ENCODE data around the gene SRGAP3. TPM values are rescaled to one million over a fixed set of nuclear protein-coding genes. Genes with fewer than 3 reads are reported as not detected.

SRGAP3 gene
- polyA plus RNA-seq, 3 donors: 0.90 to 1.7 (median 1.4) TPM

DNA sequence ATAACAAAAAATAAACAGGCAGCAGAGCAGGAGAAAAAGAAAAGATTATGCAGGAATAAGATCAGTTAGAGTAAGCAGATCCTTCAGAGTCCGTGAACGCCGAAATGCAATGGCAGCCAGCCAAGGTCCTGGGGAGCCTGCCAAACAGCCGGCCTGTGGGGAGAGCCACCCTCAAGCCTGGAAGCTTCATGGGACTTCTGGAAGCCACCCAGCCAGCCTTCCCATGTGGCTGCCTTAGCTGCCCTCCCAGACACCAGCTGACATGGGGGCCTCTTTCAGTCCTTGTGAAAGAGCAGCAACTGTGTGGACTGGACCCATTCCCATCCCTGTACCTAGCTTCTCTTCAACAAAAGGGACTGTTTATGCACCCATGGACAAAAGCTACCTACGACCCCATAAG is 221.3 kb downstream of the SRGAP3 start:
- WGBS, 3 donors: 12 to 35% (median 32%) methylated on average over 5 of the region's 5 CpGs
- H3K27ac ChIP-seq (ENCODE audit: low read depth, low read length): no peak overlapping the region

DNA sequence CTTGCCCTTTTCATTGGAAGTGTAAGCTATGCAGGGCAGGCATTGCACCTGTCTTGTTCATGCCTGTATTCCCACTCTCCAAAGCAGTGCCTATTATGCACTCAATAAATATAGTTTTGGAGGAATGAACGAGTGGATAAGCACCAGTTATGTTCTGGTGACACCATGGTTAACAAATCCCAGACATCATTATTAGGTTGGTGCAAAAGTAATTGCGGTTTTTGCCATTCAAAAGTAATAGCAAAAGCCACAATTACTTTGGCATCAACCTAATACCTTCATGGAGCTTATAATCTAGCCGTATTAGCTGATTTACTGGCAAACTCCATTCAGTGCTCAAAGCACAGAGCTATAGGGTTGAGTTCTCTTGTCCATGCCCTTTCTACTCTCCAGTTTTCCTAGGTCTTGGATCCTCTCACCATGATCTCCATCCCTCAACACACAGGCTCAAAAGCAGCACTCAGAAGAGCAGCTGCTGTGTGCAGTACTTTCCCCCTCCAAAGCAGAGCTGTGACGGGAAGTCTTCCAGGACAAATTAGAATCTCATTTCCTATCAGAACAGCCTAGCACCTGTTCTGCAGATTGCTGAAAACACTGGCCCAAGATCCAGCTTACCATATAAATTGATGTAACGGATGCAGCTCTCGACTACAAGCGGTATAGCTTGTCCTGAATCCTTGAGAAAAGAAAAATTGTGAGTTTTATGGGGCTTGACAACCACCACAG is 223.0 kb downstream of the SRGAP3 start:
- 81 to 85% (median 82%) methylated on average over 7 of the region's 7 CpGs for WGBS, 3 donors
- H3K27ac ChIP-seq (ENCODE audit: low read depth, low read length): no peak overlapping the region

DNA sequence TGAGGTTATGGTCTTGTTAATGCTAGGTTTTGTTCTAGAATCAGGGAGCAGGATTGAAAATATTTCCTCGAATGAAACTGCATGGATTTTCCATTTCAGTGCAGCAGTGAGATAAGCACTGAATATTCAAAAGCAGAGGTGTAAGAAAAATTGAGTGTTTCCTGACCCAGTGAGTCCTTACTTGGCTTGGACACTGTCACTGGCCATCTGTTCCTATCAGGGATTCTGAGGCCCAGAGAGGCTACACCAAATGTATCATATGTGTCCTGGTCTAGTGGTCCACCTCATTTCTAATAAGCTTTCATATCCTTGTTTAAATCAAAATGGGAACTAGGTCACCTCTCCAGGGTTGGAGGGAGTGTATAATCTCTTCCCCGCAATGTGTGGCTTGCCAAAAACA is 225.1 kb downstream of the SRGAP3 start:
- WGBS, 3 donors: 85 to 89% (median 85%) methylated on average over 2 of the region's 2 CpGs
- H3K27ac ChIP-seq (ENCODE audit: low read depth, low read length): no peak overlapping the region

DNA sequence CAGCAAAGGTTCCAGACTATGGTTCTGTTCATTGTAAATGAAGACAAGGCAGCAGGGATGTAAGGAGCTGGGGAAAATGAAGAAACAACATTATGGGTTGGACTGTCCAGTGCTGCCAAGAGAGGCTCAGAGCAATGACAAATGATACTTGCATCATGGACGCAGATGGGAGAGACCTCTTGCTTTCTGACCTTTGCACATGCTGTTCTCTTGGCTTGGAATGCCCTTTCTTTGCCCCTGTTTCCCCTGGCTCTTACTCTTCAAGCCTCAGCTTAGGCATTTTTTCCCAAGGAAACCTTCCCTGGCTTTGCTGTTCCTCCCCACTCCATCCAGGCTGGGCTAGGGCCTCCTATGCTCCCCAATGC is 226.2 kb downstream of the SRGAP3 start:
- H3K27ac ChIP-seq (ENCODE audit: low read depth, low read length): no peak overlapping the region
- 53 to 91% (median 69%) methylated on average over 1 of the region's 1 CpG for WGBS, 3 donors

DNA sequence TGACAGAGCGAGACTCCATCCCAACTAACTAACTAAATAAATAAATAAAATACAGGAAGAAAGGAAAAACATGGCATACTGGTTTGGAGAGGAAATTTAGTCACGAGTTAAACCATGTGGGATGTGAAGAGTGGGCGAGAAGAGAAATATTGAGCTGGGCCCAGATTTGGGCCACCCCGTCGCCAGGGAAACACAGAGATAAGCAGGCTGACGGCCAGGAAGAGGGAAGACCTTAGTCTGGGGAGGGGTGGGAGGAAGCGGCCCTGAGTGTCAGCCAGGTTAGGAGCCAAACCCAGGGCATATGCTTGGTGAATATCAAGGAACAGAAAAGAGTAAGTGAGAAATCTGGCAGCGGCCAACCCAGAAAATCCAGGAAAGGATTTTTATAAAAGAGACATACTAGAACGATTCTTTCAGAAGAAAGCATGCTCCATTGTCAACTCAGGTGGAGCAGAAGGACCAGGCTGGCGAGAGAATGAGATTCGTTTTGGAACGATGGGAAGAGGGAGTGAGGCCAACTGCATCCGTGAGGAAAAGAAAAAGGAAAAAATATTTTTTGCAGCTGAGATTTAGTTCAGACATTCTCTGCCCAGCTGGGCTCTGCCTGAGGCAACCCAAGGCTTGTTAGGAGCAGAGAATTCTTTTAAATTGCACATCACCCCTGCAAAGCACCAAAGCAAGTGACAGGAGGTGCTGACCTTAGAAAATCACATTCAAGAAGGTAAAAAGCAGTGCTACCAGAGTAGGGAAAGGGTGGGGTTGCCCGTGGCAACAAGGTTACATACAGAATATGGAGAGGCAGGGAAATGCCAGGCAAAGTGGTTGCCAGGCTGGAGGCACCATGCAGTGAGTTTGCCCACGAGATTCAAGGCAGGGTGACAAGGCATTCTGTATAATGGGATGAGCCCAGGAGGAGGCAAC is 226.9 kb downstream of the SRGAP3 start:
- 70 to 88% (median 79%) methylated on average over 15 of the region's 15 CpGs for WGBS, 3 donors
- H3K27ac ChIP-seq (ENCODE audit: low read depth, low read length): no peak overlapping the region

DNA sequence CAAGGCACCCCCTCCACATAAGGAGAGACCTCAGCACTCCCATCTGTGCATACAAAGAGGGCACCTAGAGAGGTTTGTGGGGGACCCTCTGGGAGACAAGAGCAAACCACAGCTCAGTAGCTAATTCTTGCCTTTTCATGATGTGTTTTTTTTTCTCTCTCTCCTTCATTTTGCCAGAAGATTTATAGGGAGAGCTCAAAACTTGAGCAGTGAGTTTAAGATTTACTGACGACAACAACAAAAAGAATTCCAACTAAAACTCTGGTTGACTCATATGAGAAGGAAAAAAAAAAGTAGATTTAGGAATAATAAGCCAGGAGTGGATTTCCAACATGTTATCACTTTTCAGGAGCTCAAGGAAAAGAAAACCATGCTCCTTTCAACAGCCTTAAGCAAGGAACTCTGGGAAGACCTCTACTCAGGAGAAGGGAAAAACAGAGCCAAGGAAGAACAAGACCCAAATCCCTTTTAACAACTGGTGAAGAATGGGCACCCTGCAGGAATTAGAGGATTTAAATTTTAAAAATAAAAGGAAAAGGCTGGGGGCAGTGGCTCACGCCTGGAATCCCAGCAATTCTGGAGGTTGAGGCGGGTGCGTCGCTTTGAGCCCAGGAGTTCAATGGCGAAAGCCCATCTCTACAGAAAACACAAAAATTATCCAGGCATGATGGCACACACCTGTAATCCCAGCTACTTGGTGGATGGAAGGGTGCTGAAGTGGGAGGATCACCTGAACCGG is 228.0 kb downstream of the SRGAP3 start:
- no peak overlapping the region for H3K27ac ChIP-seq (ENCODE audit: low read depth, low read length)
- WGBS, 3 donors: 94 to 95% (median 94%) methylated on average over 7 of the region's 7 CpGs

DNA sequence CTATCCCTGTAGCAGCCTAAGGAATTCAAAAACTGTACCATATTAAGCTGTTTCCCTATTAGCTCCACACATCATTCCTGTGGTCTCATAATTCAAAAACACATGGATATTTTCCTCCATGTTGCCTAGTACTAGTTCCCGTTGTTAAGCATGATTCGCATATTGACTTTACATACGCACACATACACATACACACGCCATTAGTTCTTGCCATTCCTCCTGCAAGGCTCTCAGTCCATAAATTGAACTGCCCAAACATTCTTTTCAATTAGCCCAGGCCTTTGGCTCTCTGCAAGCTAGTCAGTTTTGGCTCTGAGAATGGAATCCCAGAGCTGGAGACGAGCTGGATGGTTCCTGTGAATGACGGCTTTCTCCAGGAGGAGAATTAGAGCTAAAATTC is 229.0 kb downstream of the SRGAP3 start:
- H3K27ac ChIP-seq (ENCODE audit: low read depth, low read length): no peak overlapping the region
- 82 to 95% (median 85%) methylated on average over 6 of the region's 6 CpGs for WGBS, 3 donors

DNA sequence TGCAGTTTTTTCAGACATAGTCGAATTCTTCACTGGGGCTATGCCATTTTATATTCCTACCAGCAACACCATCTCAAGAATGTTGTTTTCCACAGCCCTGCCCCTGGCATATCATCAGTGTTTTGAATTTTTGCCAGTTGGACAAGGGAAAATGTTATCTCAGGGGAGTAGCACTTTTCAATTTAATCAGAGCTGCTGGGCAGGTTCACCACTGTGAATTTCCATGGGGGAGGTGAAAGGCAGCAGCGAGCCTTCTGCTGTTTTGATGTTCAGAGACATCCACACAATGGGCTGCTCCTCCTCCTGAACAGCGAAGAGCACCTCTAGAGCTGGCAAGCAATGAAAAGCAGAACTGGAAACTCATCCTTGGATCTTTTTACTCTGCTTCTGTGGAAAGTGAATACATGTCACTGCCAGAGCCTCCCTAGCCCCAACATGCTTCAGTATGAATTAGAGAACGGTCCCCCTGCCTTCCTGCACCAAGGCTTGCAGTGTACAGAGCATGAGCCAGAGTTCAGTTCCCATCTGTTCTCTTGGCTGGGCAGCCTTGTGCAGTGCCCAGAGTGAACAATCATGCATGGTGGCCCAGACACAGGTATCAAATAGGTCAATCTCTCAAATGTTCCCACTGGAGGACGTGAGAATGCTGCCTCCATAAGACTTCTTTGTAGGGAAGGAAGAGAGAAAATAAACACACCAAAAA is 230.0 kb downstream of the SRGAP3 start:
- WGBS, 3 donors: 43 to 77% (median 73%) methylated on average over 5 of the region's 5 CpGs
- no peak overlapping the region for H3K27ac ChIP-seq (ENCODE audit: low read depth, low read length)

DNA sequence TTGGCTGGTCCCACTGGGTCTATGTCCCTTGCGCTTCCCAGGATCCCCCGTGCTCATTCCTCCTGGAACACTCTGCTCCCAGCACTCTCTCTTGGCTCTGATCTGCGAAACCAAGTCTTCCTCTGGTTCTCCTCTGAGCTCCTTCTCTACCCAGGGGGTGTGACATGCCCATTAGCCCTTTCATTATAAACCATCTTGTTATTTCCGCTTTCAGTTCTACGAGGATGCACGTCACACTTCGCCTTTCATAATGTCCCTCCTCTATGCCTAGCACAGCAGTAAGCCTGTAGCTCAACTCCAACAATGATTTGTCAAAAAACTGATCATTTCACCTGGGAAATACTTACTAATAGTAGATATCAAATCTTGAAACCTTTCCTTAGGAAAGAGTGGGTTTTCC is 234.2 kb downstream of the SRGAP3 start:
- no peak overlapping the region for H3K27ac ChIP-seq (ENCODE audit: low read depth, low read length)
- WGBS, 3 donors: 76 to 89% (median 85%) methylated on average over 7 of the region's 7 CpGs

DNA sequence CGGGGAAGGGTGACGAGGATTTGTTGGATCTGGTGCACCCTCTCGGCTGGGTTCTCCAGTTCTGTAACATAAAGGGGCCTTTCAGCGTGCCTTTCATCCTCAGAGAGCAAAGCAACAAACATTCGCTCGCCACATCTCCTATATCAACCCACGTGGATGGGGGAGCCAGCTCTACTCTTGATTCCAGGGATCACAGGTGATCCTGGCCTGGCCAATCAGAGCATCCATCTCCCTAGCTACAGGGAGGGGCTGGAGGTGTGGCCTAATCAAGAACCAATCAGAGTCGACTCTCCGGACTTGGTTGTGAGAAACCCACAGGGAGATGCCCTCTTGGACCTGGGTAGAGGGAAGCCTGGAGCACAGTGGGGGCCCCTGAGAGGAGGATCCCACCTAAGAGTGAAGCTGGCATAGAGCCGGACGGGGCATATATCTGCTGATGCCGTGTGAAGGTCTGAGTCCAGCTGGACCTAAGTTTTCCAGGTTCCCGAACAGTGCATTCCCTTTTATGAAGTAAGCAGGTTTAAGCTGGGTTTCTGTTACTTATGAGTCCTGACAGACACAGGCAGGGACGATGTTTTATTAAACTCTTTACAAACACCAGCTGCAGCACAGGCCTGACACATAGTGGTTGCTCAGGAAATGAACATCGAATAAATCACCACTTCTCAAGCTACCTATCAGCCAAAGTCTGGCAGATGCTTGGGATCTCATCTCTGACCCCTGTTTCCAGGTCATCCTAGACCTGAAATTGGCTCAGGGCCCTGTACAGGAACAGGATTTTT is 235.5 kb downstream of the SRGAP3 start:
- 88 to 92% (median 90%) methylated on average over 15 of the region's 15 CpGs for WGBS, 3 donors
- H3K27ac ChIP-seq (ENCODE audit: low read depth, low read length): no peak overlapping the region

DNA sequence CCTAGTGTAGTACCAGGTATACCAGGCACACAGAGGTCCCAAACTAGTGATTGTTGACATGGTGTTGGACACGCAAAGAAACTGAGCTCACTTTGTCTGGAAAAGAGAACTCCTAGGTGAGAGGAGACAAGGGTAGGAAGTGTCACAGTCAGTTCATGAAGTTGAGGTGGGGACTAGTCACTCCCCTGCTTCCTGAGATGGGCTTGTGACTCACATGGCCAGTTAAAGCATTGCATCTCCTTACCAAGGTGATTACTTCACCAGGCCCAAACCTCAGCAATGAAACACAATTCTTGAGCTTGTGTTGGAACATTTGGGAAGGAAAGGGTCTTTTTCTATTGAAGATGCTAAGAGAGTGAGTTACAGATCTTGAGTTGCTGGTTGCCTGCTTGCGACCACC is 236.9 kb downstream of the SRGAP3 start:
- H3K27ac ChIP-seq (ENCODE audit: low read depth, low read length): no peak overlapping the region
- whole genome bisulfite sequencing, 3 donors: 94 to 100% (median 94%) methylated on average over 2 of the region's 2 CpGs

DNA sequence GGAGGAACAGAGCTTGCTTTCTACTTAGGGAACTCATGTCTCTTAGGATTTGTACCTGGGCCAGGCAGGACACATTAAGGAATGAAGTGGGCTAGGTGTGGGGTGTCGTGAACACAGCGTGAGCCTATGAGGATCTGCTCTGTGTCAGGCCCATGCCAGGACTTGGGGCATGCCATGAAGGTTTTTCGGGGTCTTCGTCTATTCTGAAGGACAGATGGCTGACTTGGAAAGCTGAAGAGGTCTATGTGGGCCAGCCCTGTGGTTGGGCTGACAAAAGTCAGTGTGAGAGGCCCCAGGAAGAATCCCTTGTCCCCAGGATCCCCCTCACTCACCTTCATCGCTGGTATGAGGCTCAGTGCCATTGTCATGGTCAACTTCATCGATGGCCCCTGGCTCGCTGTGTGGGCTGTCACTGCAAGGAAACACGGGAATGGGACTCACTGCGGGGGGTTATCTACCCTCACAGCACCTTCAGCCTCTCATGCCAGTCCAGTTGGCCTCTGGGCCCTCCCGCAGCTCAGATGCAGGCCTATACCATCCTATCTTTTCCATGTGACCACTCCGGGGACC is 239.4 kb downstream of the SRGAP3 start:
- H3K27ac ChIP-seq (ENCODE audit: low read depth, low read length): no peak overlapping the region
- WGBS, 3 donors: 93 to 95% (median 95%) methylated on average over 11 of the region's 11 CpGs

DNA sequence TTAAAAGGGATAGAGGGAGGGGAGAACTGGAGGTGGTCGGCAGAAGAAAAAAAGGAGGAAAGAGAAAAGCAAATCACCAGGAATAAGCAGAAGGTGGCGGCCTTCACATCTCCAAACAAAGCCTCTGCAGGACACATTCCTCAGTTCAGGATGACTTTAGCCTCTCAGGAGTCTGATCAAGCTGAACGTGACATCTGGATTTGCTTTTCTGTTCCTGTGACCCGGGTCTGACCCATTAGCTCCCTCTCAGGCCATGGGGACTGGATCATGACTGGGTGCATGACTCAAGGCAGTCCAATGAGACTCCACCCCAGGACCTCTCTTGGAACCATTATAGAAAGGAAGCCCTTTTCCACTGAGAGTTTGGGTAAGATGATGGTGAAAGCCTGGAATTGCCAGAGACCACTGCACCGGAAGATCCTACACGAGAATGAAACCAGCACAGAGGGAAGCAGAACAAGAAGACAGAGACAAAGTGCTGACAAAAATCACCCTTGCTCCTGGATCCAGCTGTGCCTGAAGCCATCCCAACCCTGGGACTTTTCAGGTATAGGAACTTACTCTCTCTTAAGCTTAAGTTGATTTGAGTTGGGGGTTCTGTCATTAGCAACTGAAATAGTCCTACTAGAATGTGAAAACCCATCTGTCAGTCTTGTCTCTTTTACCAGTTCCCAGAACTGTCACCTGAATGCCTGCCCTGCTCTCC is 240.7 kb downstream of the SRGAP3 start:
- WGBS, 3 donors: 59 to 71% (median 70%) methylated on average over 6 of the region's 6 CpGs

DNA sequence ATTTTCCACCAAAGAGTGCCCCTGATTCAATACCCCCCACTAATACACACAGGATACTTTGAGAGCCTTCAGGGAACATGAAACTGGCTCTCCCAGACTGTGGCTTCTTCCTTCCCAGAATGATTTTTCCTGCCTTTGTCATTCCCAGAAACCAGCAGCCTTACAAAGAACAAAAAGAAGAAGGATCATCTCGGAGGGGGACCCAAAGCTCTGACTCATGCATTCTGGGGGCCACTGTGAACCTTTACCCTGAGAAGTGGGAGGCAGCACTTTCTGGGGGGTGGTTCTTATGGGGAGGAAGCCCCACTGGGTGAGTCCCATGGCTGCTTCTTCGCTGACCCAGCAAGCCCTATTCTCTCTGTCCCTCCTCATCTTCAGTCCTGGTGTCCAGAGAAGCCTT is 241.5 kb downstream of the SRGAP3 start:
- 73 to 84% (median 83%) methylated on average over 2 of the region's 2 CpGs for WGBS, 3 donors
- no peak overlapping the region for H3K27ac ChIP-seq (ENCODE audit: low read depth, low read length)

More for the DNA sequence above, 240.7 kb downstream of the SRGAP3 start:
- no peak overlapping the region for H3K27ac ChIP-seq (ENCODE audit: low read depth, low read length)

DNA sequence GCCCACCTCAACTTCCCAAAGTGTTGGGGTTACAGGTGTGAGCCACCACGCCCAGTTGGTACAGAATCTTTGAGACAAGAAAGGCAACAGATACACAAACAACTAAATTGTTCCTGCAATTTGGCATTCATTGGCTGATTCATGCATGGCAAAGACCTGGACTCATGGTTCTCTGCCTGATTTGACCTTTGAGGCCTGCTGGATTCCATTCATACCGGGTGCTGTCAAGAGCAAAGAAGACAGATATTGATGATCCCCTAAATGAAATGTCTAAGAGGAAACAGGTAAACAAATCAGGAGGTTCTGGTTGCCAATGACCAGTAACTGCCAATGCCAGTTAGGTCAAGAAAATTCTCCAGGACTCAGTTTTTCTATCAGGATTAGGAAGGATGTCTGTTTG is 242.2 kb downstream of the SRGAP3 start:
- H3K27ac ChIP-seq (ENCODE audit: low read depth, low read length): no peak overlapping the region

DNA sequence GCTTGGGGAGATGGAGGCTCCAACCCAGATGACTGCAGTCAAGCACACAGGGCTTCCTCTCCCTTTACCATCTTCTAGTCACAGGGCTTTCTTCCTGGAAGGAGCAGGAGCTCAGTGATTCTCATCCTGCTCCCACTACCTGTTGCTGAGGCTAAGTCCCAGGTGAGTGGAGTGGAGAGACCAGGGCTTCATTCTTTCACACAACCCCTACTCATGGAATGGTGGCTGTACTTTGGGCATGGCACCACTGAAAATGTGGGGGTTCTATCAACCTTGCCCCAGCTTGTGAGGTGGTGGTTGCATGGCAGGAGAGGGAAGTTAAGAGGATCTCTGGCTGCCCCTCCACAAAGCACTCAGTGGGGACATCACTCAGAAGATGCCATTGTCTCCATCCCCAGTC is 249.4 kb downstream of the SRGAP3 start:
- no peak overlapping the region for H3K27ac ChIP-seq (ENCODE audit: low read depth, low read length)

More for the DNA sequence above, 242.2 kb downstream of the SRGAP3 start:
- 80 to 88% (median 84%) methylated on average over 2 of the region's 2 CpGs for WGBS, 3 donors

DNA sequence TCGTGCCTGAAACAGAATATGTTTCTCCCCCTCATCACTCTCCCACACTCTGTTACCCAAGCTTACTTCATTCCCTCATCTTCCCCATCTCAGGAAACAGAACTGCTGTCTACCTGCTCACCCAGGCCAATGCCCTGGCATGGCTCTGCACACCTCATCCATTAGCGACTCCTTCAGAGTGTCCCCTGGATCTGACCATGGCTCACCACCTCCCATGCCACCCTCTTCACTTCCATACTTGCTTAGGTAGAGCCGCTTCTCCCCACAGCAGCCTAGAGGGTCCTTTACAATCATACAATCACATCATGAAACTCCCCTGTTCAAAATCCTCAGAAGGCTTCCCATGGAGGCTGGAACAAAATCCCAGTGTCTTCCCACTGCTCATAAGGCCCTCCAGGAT is 252.3 kb downstream of the SRGAP3 start:
- WGBS, 3 donors: 60 to 77% (median 74%) methylated on average over 3 of the region's 3 CpGs
- H3K27ac ChIP-seq (ENCODE audit: low read depth, low read length): no peak overlapping the region

Measured in adipose tissue (tissue), 3 donors.